GM12801 (cell line): ENCODE measurements around the gene ELAC2.

Experiments
- CTCF ChIP-seq: IDR thresholded peaks from one replicate; pipeline ENCODE4 v1.5.1; 2011; ENCODE audit warnings: control low read depth; ENCODE audit not compliant: insufficient read length; ENCODE audit errors: extremely low read depth

The ELAC2 gene

DNA sequence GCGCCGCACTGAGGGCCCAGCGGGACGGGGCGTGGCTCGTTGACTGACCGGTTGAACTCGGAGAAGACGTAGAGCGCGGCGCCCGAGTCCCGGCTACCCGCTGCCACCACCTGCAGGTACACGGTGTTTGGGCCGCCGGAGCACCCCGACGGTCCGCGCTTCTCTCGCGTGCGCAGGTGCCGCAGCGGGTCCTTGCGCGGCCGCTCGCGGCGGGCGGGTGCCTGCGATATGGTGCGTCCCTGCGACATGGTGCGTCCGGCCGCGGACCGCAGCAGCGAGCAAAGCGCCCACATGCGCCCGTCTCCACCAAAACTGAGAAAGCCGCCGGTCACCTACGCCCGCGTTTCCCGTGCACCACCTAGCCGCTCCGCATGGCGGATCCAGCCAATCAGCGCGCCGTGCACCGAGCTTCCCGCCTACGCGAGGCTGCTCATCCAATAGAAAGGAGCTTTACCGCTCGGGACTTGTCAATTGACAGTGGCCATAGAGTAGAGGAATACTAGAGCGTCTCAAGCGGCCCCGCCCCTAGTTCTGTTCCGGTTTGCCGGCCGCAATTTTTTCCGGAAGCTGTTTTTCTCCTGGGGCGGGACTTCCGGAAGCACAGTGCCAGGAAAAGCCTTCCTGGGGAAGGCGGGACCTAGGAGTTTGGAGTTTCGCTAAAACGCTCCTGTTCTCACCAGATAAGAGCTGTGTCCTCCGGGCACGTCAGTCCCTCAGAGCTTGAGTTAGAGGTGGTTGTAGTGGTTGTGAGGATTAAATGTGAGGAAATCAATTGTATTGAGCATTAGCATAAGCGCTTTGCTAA is at the start of gene ELAC2:
TSS of gene ELAC2 (minus strand) at position 373 of the 805 bp plus-strand sequence. CDS start at position 293, 80 bp downstream.
- TF ChIP-seq CTCF: no peak

GRCh38 chr17:13065032-13065431 is 47.2 kb upstream of the ELAC2 start:
- TF ChIP-seq CTCF: no peak

DNA sequence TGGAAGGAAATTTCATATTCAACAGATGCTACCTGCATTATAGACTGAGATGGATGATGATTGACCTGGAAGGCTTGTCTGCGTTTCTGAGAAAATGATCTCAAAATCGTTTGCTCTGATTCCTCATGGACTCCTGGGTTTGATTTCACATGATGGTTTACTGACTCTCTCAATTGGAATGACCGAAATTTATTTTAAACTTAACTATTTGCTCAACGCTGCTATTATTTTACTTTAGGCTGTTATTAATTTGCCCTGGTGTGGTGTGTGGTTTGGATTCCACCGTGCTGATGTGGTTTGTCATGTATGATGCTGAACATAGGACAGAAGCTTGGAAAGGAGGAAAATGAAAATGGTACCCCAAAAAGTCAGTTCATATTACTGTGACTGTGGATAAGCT is 37.3 kb upstream of the ELAC2 start:
- no peak for TF ChIP-seq CTCF

DNA sequence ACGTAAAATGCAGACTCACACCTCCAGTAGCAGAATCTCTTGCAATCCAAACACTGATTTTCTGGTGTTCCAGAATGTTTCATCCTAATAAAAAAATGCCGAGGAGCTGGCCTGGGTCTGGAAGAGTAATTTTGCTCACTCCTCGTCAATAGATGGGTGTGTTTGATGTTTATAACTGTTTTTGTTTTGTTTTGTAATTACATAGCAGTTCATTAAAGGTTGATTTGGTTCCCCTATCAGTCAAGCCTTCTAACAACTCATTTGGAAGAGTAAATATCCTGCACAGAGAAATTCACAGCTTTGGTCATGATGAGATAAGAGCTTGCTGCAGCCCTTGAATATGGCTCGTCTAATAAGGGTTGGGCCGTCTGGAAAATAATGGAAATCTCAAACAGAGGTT is 36.8 kb upstream of the ELAC2 start:
- no peak for TF ChIP-seq CTCF

DNA sequence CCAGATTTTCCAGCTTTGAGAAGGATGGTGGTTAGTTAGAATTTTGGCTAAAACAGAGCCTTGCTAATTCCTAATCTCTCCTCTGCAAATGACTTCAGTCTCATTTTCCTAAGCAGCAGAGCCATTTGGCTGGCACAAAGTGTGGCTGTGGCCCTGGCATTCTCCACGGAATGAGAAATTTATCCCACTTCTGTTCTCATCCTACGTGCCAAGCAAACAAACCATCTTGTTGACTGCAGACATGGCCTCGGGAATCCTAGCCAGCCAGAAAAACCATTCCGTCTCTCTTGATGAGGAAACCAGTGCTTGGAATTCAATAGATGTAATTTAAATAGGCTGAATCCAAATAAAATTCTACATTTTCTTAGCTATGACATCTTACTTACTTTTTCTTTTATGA is 34.1 kb upstream of the ELAC2 start:
- TF ChIP-seq CTCF: no peak

- no peak for TF ChIP-seq CTCF
Measured at GRCh38 chr17:13047011-13047606, 29.3 kb upstream of the ELAC2 start.

GRCh38 chr17:13046361-13046760 is 28.5 kb upstream of the ELAC2 start:
- no peak for TF ChIP-seq CTCF
